Esophagus muscularis mucosa (tissue), 4 donors: ENCODE data around the gene TMEM17.

Experiments used
- EP300 ChIP-seq: sonication (generic); formaldehyde crosslinking; IDR thresholded peaks from one replicate; pipeline ENCODE4 v1.6.1; 2017; ENCODE audit warnings: antibody characterized with exemption
- POLR2A ChIP-seq: fragments of 450-650 bp; IDR thresholded peaks from one replicate; pipeline ENCODE4 v1.6.1; 2017; ENCODE audit warnings: antibody characterized with exemption, moderate library complexity, mild to moderate bottlenecking, low read depth
- POLR2AphosphoS5 ChIP-seq, 2 donors: sonication (generic); formaldehyde crosslinking; IDR thresholded peaks; one replicate each; pipeline ENCODE4 v1.6.1; 2017; ENCODE audit warnings: antibody characterized with exemption in 2 of 2
- TF ChIP-seq, protein P1 (sequence below), 3 experiments: fragments of 200-600 bp in 2 of 3; fragments of 450-650 bp in 1 of 3; sonication (generic) in 2 of 3; IDR thresholded peaks; one replicate each; pipeline ENCODE4 v1.5.1; 2017 to 2019; ENCODE audit warnings: antibody characterized with exemption in 3 of 3, mild to moderate bottlenecking in 2 of 3, moderate library complexity in 1 of 3

DNA sequence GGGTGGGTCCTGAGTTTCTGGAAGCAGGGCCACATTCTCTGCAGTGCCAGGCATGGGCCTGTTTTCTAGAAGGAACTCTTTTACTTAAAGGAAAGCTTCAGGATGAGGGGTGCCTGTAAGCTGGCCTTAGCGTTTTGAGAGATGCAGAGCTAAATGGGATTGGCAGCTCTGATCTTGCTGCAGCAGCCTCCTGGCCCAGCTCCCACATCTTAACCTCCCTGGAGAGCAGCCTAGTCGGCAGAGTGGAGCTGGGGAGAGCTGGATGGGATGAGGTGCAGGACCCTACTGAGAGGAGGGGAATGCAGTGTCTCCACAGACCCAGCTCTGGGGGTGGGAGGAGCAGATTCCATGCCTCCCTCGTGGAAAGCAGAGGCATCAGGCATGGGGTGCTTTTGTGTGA lies 52.0 kb downstream of the TMEM17 start:
- TF ChIP-seq, protein P1, sequence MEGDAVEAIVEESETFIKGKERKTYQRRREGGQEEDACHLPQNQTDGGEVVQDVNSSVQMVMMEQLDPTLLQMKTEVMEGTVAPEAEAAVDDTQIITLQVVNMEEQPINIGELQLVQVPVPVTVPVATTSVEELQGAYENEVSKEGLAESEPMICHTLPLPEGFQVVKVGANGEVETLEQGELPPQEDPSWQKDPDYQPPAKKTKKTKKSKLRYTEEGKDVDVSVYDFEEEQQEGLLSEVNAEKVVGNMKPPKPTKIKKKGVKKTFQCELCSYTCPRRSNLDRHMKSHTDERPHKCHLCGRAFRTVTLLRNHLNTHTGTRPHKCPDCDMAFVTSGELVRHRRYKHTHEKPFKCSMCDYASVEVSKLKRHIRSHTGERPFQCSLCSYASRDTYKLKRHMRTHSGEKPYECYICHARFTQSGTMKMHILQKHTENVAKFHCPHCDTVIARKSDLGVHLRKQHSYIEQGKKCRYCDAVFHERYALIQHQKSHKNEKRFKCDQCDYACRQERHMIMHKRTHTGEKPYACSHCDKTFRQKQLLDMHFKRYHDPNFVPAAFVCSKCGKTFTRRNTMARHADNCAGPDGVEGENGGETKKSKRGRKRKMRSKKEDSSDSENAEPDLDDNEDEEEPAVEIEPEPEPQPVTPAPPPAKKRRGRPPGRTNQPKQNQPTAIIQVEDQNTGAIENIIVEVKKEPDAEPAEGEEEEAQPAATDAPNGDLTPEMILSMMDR (IDR thresholded peaks at IDR 0.05) = no peak
- TF ChIP-seq POLR2AphosphoS5 (IDR thresholded peaks at IDR 0.05) = no peak
- no peak for TF ChIP-seq EP300
- TF ChIP-seq POLR2A = no peak
